ENCODE results near the gene DAB2IP. TPM values are rescaled to one million over a fixed set of nuclear protein-coding genes. Genes with fewer than 3 reads are reported as not detected.

DAB2IP gene
- total RNA-seq, 8 experiments from 2014 or later: 8.0 to 27.7 (median 19.6) TPM

GRCh38 chr9:121812159-121812735 is 160.8 kb downstream of the DAB2IP start:
- no peak for ATAC-seq (replicated peaks in 6 of 8)
- in situ Hi-C loops (cut with MboI; ENCODE audit: low pct_unique_long_range_greater_than_20kb in 2 of 9, low sequenced_read_pairs in 9 of 9, unreplicated experiment in 9 of 9): no loop called here

DNA sequence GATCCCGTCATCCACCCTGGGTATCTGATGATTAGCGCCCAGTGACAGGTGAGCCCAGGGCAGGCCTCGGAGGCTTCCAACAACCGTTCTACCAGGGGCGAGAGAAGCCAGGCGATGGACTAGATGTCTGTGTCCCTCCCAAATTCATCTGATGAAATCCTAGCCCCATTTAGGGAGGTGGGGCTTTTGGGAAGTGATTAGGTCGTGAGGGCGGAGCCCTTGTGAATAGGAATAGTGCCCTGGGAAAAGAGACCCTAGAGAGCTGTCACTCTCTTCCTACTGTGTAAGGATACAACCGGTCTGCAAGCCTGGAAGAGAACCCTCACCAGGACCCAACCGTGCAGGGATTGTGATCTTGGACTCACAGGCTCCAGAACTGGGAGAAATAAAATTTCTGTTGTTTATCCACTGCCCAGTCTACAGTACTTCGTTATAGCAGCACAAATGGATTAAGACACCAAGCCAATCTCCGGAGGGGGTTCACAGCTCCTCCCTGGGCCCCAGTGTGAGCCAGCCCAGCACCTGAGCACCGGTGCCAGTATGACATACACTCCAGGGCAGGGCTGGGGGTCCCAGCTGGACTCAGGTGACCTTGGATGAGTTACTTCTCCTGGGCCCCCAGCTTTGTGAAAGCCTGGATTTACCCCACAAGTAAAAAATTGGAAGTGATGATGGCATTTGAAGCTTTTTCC is 162.2 kb downstream of the DAB2IP start:
- ATAC-seq (replicated peaks in 6 of 8): peak in 6 of 8 experiments; percentile 24 to 43 (median 30)
- in situ Hi-C loops (cut with MboI; ENCODE audit: low pct_unique_long_range_greater_than_20kb in 2 of 9, low sequenced_read_pairs in 9 of 9, unreplicated experiment in 9 of 9): no loop called here
- WGBS, 10 experiments: 66 to 96% (median 77%) methylated on average over 4 to 9 of the region's 13 CpGs; no CpG with 5 or more reads in 6 of the 10 experiments
- Histone ChIP-seq H3K4me1 (replicated peaks in 1 of 2) (peaks cover 53 to 67% of the 10 kb centered on the region in 2 donors), H3K27ac (no peak overlapping the region), H3K4me3 (no peak overlapping the region)

More at GRCh38 chr9:121812159-121812735, 160.8 kb downstream of the DAB2IP start:
- H3K27ac ChIP-seq: no peak overlapping the region
- no peak overlapping the region for H3K4me3 ChIP-seq
- H3K4me1 ChIP-seq (replicated peaks in 1 of 2): peaks cover 47 to 65% of the 10 kb centered on the region in 2 donors
- WGBS, 10 experiments: 0 to 100% (median 77%) methylated on average over 1 to 6 of the region's 12 CpGs; no CpG with 5 or more reads in 4 of the 10 experiments

GRCh38 chr9:121814594-121814993 is 163.2 kb downstream of the DAB2IP start:
- Histone ChIP-seq H3K4me3 (no peak overlapping the region), H3K27ac (no peak overlapping the region), H3K4me1 (replicated peaks in 1 of 2) (peaks cover 61 to 74% of the 10 kb centered on the region in 2 donors)
- 70 to 93% (median 85%) methylated on average over 2 to 8 of the region's 11 CpGs; no CpG with 5 or more reads in 7 of the 10 experiments for WGBS, 10 experiments
- in situ Hi-C loops (cut with MboI; ENCODE audit: low pct_unique_long_range_greater_than_20kb in 2 of 9, low sequenced_read_pairs in 9 of 9, unreplicated experiment in 9 of 9): no loop called here
- no peak for ATAC-seq (replicated peaks in 6 of 8)

DNA sequence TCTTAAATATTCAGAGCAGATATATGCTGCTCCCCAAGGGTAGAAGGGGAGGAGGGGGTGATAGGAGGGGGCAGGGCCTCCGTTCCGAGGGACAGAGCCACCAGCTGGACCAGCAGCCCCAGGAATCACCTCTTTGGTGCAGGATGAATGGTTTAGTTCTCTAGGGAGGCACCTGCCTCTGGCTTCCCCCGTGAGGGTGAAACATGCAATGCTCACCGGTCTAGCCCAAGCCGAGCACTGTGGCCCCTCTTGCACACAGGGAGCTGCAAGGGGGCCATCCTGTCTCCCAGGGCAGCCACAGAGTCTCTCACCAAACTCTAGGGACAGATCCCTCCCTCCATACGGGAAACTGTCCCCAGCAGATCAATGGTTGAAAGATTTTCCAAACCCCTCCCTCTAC is 163.7 kb downstream of the DAB2IP start:
- in situ Hi-C loops (cut with MboI; ENCODE audit: low pct_unique_long_range_greater_than_20kb in 2 of 9, low sequenced_read_pairs in 9 of 9, unreplicated experiment in 9 of 9): no loop called here
- no peak for ATAC-seq (replicated peaks in 6 of 8)
- Histone ChIP-seq H3K4me1 (replicated peaks in 1 of 2) (peaks cover 64 to 77% of the 10 kb centered on the region in 2 donors), H3K4me3 (no peak overlapping the region), H3K27ac (no peak overlapping the region)
- 20 to 53% methylated on average over 1 to 4 of the region's 6 CpGs; no CpG with 5 or more reads in 8 of the 10 experiments for WGBS, 10 experiments

DNA sequence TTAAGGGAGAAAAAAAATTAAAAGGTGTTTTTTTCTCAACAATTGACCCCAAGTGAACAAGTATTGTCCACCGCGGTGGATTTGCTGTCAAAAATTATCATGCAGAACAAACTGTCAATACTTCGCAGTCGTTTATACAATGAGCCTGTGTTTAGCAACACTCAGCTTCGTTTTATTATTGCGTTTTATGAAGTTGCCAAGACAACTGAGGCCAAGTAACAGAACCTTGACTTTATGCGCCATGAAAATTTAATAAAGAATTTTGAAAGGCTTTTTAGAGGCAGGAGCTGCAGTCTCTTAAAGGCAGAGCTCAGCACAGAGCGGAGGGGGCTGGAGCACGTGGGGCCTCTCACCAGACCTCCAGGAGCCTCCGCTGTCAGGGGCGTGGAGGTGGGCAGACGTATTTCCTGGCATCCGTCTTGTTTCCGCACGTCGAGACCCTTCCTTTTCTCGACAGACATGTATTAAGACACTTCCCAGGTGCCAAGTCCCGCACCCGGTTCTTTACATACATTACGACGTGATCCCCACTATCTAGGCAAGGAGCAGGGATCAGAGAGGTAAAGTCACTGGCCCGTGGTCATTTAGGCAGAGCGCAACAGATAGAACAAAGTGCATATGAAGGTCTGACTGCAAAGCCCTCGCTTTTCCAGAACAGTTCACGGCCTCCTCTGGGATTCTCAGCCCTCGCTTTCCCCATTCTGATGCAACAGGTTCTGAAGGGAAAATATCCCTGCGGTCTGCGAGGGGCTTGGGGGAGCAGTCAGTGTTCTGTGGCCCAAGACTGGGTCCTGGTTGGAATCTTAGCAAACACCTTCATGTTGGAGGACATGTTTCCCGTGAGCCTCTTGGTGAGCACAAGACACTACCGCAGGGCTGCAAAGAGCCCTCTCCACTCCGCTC is 164.4 kb downstream of the DAB2IP start:
- H3K4me1 ChIP-seq (replicated peaks in 1 of 2): peaks cover 71 to 84% of the 10 kb centered on the region in 2 donors
- in situ Hi-C loops (cut with MboI; ENCODE audit: low pct_unique_long_range_greater_than_20kb in 2 of 9, low sequenced_read_pairs in 9 of 9, unreplicated experiment in 9 of 9): no loop called here
- 77 to 92% (median 86%) methylated on average over 2 to 22 of the region's 31 CpGs; no CpG with 5 or more reads in 3 of the 10 experiments for WGBS, 10 experiments
- no peak overlapping the region for H3K4me3 ChIP-seq
- H3K27ac ChIP-seq: no peak overlapping the region
- peak in 1 of 8 experiments; percentile 21 for ATAC-seq (replicated peaks in 6 of 8)

DNA sequence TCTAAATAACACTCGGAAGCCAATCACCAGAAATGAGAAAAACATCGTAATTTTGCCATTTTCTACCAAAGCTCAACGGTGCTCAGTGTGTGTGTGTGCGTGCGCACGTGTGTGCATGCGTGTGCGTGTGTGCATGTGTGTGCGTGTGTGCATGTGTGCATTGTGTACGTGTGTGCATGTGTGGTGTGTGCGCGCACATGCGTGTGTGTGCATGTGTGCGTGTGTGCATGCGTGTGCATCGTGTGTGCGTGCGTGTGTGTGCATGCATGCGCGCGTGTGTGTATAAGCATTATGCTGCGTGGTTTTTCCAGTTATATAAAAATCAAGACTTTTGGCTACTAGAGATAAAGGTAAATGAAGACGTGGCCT is 165.0 kb downstream of the DAB2IP start:
- ATAC-seq (replicated peaks in 6 of 8): no peak
- Histone ChIP-seq H3K4me1 (replicated peaks in 1 of 2) (peaks cover 77 to 89% of the 10 kb centered on the region in 2 donors), H3K4me3 (no peak overlapping the region), H3K27ac (no peak overlapping the region)
- WGBS, 10 experiments: 78 to 93% (median 86%) methylated on average over 1 to 15 of the region's 23 CpGs; no CpG with 5 or more reads in 4 of the 10 experiments
- in situ Hi-C loops (cut with MboI; ENCODE audit: low pct_unique_long_range_greater_than_20kb in 2 of 9, low sequenced_read_pairs in 9 of 9, unreplicated experiment in 9 of 9): no loop called here

DNA sequence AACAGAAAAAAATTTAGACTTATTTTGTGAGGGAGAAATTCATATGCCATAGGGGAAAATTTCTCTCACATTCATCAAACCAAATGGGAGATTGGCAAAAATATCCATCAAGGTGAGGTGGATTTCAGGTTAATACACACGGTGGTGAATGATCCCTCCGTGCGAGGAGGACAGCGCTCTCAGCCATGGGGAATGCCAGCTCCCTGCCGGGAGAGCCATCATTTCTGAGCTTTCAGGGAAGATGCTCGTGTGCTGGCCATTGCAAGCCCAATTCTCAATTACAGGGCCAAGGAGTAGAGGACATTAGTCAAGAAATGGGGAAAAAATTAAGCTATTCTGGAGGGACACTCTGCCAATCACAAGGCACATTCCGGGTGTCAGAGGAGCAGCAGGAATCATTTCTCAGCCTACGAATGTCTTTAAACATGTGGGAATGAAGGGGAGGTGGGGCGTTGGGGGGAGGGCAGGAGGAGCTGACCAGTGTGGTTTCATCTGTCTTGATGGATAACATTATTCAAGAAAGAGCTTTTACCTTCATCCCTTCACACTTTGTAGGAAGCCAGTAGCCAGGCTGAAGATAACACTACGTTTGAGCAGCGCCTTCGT is 165.5 kb downstream of the DAB2IP start:
- 40 to 100% (median 80%) methylated on average over 1 to 5 of the region's 12 CpGs; no CpG with 5 or more reads in 3 of the 10 experiments for WGBS, 10 experiments
- no peak for ATAC-seq (replicated peaks in 6 of 8)
- Histone ChIP-seq H3K27ac (no peak overlapping the region), H3K4me1 (replicated peaks in 1 of 2) (peaks cover 77 to 89% of the 10 kb centered on the region in 2 donors), H3K4me3 (no peak overlapping the region)
- in situ Hi-C loops (cut with MboI; ENCODE audit: low pct_unique_long_range_greater_than_20kb in 2 of 9, low sequenced_read_pairs in 9 of 9, unreplicated experiment in 9 of 9): no loop called here

GRCh38 chr9:121817476-121817875 is 166.0 kb downstream of the DAB2IP start:
- 72 to 100% (median 91%) methylated on average over 1 to 6 of the region's 9 CpGs; no CpG with 5 or more reads in 3 of the 10 experiments for WGBS, 10 experiments
- Histone ChIP-seq H3K27ac (no peak overlapping the region), H3K4me1 (replicated peaks in 1 of 2) (peaks cover 82 to 87% of the 10 kb centered on the region in 2 donors), H3K4me3 (no peak overlapping the region)
- in situ Hi-C loops (cut with MboI; ENCODE audit: low pct_unique_long_range_greater_than_20kb in 2 of 9, low sequenced_read_pairs in 9 of 9, unreplicated experiment in 9 of 9): no loop called here
- ATAC-seq (replicated peaks in 6 of 8): no peak

DNA sequence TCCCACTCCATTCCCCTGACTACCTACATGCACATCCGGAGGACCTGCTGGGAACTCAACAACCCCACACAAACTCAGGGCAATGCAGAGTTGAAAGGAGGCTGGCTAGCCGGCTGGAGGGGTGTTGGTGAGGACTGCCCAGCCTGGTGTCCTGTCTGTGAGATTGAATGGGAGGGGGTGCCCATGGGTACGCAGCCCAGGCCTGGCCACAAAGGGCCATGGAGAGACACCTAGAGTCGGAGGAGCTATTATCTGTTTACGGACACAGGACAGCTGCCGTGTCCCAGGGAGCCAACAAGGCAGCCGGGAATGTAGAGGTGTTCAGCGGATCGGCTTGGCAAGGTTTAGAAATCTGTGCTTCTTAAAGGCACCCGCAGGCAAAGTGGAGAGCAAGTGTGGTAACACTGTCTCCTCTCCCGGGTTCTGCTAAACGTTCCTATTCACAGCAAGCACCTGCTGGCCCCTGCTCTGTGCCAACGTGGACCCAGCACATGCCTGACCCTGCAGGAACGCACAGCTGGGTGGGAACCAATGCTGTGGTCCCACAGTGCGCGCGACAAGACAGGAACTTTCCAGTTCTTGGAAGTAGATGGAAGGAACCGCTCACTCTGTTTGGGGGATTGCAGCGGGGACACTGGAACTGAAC is 166.7 kb downstream of the DAB2IP start:
- H3K4me1 ChIP-seq (replicated peaks in 1 of 2): peaks cover 82 to 83% of the 10 kb centered on the region in 2 donors
- in situ Hi-C loops (cut with MboI; ENCODE audit: low pct_unique_long_range_greater_than_20kb in 2 of 9, low sequenced_read_pairs in 9 of 9, unreplicated experiment in 9 of 9): no loop called here
- WGBS, 10 experiments: 80 to 100% (median 91%) methylated on average over 1 to 12 of the region's 19 CpGs; no CpG with 5 or more reads in 4 of the 10 experiments
- no peak overlapping the region for H3K4me3 ChIP-seq
- H3K27ac ChIP-seq: no peak overlapping the region
- no peak for ATAC-seq (replicated peaks in 6 of 8)

DNA sequence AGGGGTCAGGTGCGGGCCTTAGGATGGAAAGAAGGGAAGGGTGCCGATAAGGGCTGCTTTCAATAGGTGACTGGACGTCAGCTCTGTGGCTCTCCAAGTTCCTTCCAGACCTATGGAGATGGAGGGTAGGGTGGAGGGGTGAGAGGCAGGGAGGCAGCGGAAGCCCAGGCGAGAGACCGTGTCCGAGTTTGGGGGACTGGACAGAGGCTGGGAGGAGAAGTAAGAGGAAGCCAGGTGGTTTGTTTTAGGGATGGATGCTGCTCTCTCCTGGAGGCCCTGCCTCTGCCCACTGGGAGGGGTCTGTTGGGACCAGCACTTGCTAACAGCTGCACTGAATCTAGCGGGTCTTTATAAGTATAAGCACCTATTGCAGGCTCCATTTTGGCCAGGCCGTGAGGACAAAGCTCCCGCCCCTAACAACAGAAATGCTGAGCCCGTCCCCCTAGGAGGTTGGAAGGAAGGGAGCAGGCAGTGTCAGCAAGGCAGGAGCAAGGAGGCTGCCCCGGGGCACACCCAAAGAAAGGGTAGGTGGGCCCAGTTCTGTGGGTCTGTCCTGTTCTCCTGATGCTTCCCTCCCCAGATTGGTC is 167.5 kb downstream of the DAB2IP start:
- 47 to 100% (median 80%) methylated on average over 1 to 7 of the region's 12 CpGs; no CpG with 5 or more reads in 5 of the 10 experiments for WGBS, 10 experiments
- peak overlapping the region in 1 of 5 donors; percentile 13 for H3K4me3 ChIP-seq
- in situ Hi-C loops (cut with MboI; ENCODE audit: low pct_unique_long_range_greater_than_20kb in 2 of 9, low sequenced_read_pairs in 9 of 9, unreplicated experiment in 9 of 9): no loop called here
- peak in 5 of 8 experiments; percentile 6 to 10 (median 7) for ATAC-seq (replicated peaks in 6 of 8)
- peaks cover 74 to 75% of the 10 kb centered on the region in 2 donors for H3K4me1 ChIP-seq (replicated peaks in 1 of 2)
- peak overlapping the region; percentile 42 to 67 for H3K27ac ChIP-seq

- WGBS, 10 experiments: 0 to 62% (median 2%) methylated on average over 1 to 5 of the region's 20 CpGs; no CpG with 5 or more reads in 6 of the 10 experiments
- peaks cover 67 to 68% of the 10 kb centered on the region in 2 donors for H3K4me1 ChIP-seq (replicated peaks in 1 of 2)
- peak overlapping the region; percentile 42 to 67 for H3K27ac ChIP-seq
- H3K4me3 ChIP-seq: peak overlapping the region in 3 of 5 donors; percentile 3 to 13 (median 8)
- ATAC-seq (replicated peaks in 6 of 8): peak; percentile 62 to 89 (median 88)
- in situ Hi-C loops (cut with MboI; ENCODE audit: low pct_unique_long_range_greater_than_20kb in 2 of 9, low sequenced_read_pairs in 9 of 9, unreplicated experiment in 9 of 9): no loop called here
Observed at GRCh38 chr9:121819428-121820231, 168.2 kb downstream of the DAB2IP start.

Data from motor neuron (in vitro differentiated cells).